ENCODE data around the gene ING3.

Gene ING3

DNA sequence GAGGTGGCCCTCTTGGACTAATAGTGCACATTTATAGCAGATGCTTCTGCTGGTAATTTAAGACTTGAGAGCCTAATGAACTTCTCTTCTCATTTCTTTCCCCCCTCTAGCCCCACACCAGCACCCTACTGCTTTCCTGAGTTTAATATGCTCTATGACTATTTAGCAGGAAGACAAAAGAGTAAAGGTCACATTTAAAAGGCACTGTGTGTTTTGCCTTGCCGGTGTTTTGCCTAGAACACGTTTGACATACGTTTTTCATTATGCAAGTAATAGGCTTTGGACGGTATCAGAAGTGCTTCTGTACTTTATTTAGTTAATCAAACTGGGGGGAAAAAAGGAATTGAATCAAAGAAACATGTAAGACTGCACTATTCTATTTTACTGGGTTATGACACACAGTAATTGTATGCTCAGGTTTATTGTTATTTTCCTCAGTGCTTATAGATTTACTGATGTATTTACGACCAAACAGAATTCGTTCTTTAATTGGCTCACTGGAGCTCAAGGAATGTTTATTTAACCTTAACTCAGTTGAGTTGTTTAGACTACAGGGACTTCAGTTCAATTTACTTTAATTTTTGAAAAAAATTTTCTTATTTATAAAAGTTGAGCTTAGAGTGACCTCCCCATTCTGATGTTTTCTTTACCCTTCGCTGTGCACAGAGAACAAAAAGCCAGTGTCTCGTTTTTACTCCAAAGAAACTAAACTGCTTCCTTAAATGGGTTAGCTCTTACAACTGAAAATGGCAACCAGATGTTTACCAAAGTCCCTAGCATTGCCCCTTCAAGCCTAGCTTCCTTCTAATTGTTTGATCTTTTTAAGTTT, 73.3 kb downstream of the ING3 start:
- no peak for DNase-seq (ENCODE audit: low read depth in 1 of 2, low spot score in 1 of 2)

DNA sequence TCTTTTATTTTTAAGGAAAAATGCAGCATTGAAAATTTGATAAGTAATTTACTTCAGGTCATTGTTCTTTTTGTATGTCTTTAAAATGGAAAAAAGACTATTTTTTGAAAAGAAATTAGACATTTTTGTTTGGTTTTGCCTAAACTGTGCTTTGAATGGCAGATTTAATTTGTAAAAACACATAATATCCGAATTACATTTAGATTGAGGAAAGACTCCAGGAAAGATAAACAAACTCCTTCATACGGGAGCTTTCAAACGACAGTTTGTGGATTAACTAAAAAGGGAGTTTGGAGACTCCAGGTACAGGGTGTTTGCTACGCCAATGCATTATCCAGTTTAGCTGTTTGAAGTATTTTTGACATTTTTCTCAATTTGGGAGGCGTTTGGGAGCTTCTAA, 74.0 kb downstream of the ING3 start:
- no peak for DNase-seq (ENCODE audit: low read depth in 1 of 2, low spot score in 1 of 2)

GRCh38 chr7:121026159-121026558, 75.6 kb downstream of the ING3 start:
- no peak for DNase-seq (ENCODE audit: low read depth in 1 of 2, low spot score in 1 of 2)

GRCh38 chr7:121026577-121027111, 76.1 kb downstream of the ING3 start:
- no peak for DNase-seq (ENCODE audit: low read depth in 1 of 2, low spot score in 1 of 2)

Data from activated CD4-positive, alpha-beta T cell treated with anti-CD3 and anti-CD28 coated beads, Interleukin-2, amount 50 U/mL, for 24 hours (primary cell).